ENCODE results near the gene RAB25.
A peak's percentile ranks its signal among the peaks of the same experiment; 100 is the strongest.

Gene RAB25

GRCh38 chr1:156118177-156118868 lies 57.4 kb downstream of the RAB25 start:
- DNase-seq, result no peak

GRCh38 chr1:156119503-156120209 lies 58.7 kb downstream of the RAB25 start:
- DNase-seq, result peak; percentile 86

All from fibroblast of skin of back (primary cell).